Coronary artery (tissue), 2 donors: ENCODE data around the gene WDR35.

Source experiments
- DNase-seq: peaks from one replicate; pipeline ENCODE4 v3.0.0-alpha.2; 2017; ENCODE audit warnings: low spot score
- H3K27ac ChIP-seq, 2 donors: fragments of 200-600 bp; sonication (generic); one replicate each; pipeline ENCODE4 v1.5.1; 2016 to 2019
- H3K4me3 ChIP-seq: fragments of 200-600 bp; sonication (generic); 2 replicates; pipeline ENCODE4 v1.5.1; 2016; ENCODE audit warnings: mild to moderate bottlenecking, moderate library complexity
- TF ChIP-seq, protein P1 (sequence below): fragments of 200-600 bp; sonication (generic); IDR thresholded peaks from one replicate; pipeline ENCODE4 v1.5.1; 2019; ENCODE audit warnings: antibody characterized with exemption

The WDR35 gene

DNA sequence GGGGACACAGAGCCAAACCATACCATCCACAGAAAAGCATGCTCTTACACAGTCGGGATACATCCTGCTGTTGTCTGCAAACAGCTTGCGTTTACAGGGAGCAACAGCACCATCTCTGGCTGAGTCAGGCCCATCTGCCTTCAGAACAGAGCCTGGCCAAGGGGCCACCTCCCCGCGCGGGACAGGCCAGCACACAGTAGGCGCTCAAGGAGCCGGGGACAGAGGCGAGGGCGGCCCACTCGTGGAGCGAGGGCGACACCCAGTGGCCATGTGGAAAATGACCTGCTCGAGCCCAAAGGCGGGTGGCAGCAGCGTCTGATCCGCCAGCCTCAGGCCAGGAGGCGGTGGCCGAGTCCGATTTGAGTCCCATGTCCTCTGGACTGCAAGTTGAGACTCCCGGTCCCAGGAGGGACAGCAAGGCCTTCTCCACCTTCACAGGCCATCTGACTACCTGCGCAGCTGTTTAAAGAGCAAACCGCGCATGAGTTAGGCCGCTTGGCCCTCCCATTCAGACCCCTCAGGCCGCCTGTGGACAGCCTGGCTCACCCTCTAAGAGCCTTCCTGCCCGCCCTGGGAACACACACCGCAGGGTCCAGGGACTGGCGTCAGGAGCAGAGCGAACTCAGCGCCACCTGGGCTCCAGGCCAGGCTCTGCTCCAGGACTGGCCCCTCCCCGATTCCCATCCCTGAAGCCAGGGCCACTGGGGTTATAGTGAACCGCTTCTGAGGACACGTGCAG, 126.4 kb downstream of the WDR35 start:
- DNase-seq: peak; percentile 86
- Histone ChIP-seq H3K27ac (peak overlapping the region; percentile 79 to 86), H3K4me3 (peak overlapping the region; percentile 43)
- TF ChIP-seq, protein P1, sequence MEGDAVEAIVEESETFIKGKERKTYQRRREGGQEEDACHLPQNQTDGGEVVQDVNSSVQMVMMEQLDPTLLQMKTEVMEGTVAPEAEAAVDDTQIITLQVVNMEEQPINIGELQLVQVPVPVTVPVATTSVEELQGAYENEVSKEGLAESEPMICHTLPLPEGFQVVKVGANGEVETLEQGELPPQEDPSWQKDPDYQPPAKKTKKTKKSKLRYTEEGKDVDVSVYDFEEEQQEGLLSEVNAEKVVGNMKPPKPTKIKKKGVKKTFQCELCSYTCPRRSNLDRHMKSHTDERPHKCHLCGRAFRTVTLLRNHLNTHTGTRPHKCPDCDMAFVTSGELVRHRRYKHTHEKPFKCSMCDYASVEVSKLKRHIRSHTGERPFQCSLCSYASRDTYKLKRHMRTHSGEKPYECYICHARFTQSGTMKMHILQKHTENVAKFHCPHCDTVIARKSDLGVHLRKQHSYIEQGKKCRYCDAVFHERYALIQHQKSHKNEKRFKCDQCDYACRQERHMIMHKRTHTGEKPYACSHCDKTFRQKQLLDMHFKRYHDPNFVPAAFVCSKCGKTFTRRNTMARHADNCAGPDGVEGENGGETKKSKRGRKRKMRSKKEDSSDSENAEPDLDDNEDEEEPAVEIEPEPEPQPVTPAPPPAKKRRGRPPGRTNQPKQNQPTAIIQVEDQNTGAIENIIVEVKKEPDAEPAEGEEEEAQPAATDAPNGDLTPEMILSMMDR: peak; percentile 97

DNA sequence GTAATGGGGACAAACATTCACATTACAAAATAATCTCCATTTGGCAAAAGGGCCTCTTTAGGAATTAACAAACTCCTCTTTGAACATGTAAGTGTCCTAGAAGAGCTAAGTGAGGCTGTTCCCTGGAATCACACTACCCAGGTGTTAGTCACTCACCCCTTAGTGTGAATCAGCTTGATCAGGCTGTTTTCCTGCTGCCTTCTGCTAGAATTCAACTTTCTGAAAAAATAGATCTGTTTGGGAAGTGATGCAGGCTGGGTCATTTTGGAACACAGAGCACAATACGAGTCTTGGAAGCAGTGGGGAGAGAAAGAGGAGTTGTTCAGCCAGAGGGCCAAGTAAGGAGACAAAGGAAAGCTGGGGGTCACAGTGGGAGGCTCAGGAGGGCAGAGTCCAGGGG, 128.1 kb downstream of the WDR35 start:
- DNase-seq: no peak
- peak overlapping the region; percentile 79 to 86 for H3K27ac ChIP-seq
- TF ChIP-seq, protein P1: no peak
- no peak overlapping the region for H3K4me3 ChIP-seq
